Glutamatergic neuron (in vitro differentiated cells): Measurements from ENCODE around the gene ZNF181. TPM values are rescaled to one million over a fixed set of nuclear protein-coding genes. Genes with fewer than 3 reads are reported as not detected.

Experiments used
- DNase-seq: peaks from one replicate; pipeline ENCODE4 v3.0.0; 2022
- H3K27ac Mint-ChIP-seq: one replicate; pipeline ENCODE4 v1.8.0; 2020; ENCODE audit warnings: mild to moderate bottlenecking, mixed read lengths, inconsistent platforms; ENCODE audit not compliant: unreplicated experiment
- H3K27me3 Mint-ChIP-seq: one replicate; pipeline ENCODE4 v1.8.0; 2020; ENCODE audit warnings: mild to moderate bottlenecking, moderate library complexity, mixed read lengths, inconsistent platforms; ENCODE audit not compliant: unreplicated experiment
- H3K36me3 Mint-ChIP-seq: one replicate; pipeline ENCODE4 v1.8.0; 2020; ENCODE audit warnings: mild to moderate bottlenecking, mixed read lengths, inconsistent platforms; ENCODE audit not compliant: unreplicated experiment
- H3K4me1 Mint-ChIP-seq: one replicate; pipeline ENCODE4 v1.8.0; 2020; ENCODE audit warnings: mild to moderate bottlenecking, low read depth, mixed read lengths, inconsistent platforms; ENCODE audit not compliant: unreplicated experiment
- H3K4me3 Mint-ChIP-seq: one replicate; pipeline ENCODE4 v1.8.0; 2020; ENCODE audit warnings: mild to moderate bottlenecking, mixed read lengths, inconsistent platforms; ENCODE audit not compliant: unreplicated experiment
- H3K9me3 Mint-ChIP-seq: one replicate; pipeline ENCODE4 v1.8.0; 2020; ENCODE audit warnings: mild to moderate bottlenecking, moderate library complexity, mixed read lengths, inconsistent platforms; ENCODE audit not compliant: unreplicated experiment
- CTCF ChIP-seq: fragments of 200-600 bp; sonication (generic); IDR thresholded peaks from one replicate; pipeline ENCODE4 v1.5.0; 2021; ENCODE audit not compliant: partially characterized antibody, unreplicated experiment
- total RNA-seq: library from RNA; stranded (reverse); fragmentation: NEBNext Ultra II Directional; extraction: Animal tissue kit (Norgen Biotek cat#: 25700); gene quantifications from one replicate; pipeline ENCODE4 v1.2.1, GENCODE V29; 2021; ENCODE audit not compliant: unreplicated experiment

ZNF181 gene
- total RNA-seq, 1 donor from 2014 or later: 11.4 TPM

- Mint-ChIP-seq H3K4me3 (no peak overlapping the region), H3K27ac (no peak overlapping the region), H3K27me3 (no peaks in the 10 kb centered on the region), H3K4me1 (no peaks in the 10 kb centered on the region), H3K9me3 (peaks cover 5% of the 10 kb centered on the region), H3K36me3 (peaks cover 22% of the 10 kb centered on the region)
- no peak for DNase-seq
- no peak for TF ChIP-seq CTCF
Observed at GRCh38 chr19:34690372-34690771, 43.7 kb upstream of the ZNF181 start.

DNA sequence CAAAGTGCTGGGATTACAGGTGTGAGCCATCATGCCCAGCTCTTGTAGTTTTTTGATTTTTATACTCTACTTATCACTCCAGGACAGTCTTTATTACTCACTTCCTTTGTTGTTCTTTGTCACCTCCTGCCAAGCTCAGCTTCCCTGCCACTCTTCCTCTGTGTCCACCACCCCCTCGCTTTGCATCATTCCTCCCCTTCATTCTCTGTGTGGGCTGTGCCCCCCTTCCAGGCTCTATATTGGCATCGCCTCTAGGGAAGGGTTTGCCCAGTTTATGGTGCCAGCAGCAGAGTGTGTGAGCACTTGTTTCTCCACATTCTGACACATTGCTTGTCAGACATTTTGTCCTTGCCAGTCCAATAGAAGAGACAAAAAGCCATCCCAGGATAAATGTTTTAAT lies 41.5 kb upstream of the ZNF181 start:
- no peaks in the 10 kb centered on the region for H3K36me3 Mint-ChIP-seq
- peaks cover 5% of the 10 kb centered on the region for H3K9me3 Mint-ChIP-seq
- H3K4me3 Mint-ChIP-seq: no peak overlapping the region
- no peaks in the 10 kb centered on the region for H3K27me3 Mint-ChIP-seq
- no peak overlapping the region for H3K27ac Mint-ChIP-seq
- no peak for TF ChIP-seq CTCF
- no peaks in the 10 kb centered on the region for H3K4me1 Mint-ChIP-seq
- no peak for DNase-seq

- DNase-seq: no peak
- no peak for TF ChIP-seq CTCF
- H3K36me3 Mint-ChIP-seq: peaks cover 5% of the 10 kb centered on the region
- peaks cover 4% of the 10 kb centered on the region for H3K9me3 Mint-ChIP-seq
- H3K27me3 Mint-ChIP-seq: no peaks in the 10 kb centered on the region
- no peak overlapping the region for H3K27ac Mint-ChIP-seq
- H3K4me3 Mint-ChIP-seq: no peak overlapping the region
- no peaks in the 10 kb centered on the region for H3K4me1 Mint-ChIP-seq
Observed at GRCh38 chr19:34707661-34708060, 26.4 kb upstream of the ZNF181 start.

DNA sequence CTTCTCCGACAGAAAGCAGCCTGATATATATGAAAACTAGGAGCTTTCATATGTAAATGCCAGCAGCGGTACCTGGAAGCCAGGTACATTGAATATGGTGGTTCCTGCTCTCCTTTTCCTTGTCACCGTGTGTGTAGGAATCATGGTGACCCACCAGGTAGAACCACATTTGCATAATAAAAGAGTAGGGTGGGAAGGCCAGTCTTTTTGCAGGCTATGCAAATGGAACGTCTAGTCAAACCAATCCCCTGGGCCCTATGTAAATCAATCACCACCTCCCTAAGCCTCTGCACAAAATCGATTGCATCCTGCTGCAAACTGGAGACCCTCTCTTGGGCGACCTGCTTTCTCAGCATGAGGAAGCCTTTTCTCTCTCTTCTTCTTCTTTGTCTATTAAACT lies 22.2 kb upstream of the ZNF181 start:
- Mint-ChIP-seq H3K27ac (no peak overlapping the region), H3K27me3 (no peaks in the 10 kb centered on the region), H3K4me3 (no peak overlapping the region), H3K36me3 (peaks cover 6% of the 10 kb centered on the region), H3K4me1 (no peaks in the 10 kb centered on the region), H3K9me3 (peaks cover 15% of the 10 kb centered on the region)
- no peak for TF ChIP-seq CTCF
- no peak for DNase-seq

GRCh38 chr19:34712395-34713261 lies 21.4 kb upstream of the ZNF181 start:
- Mint-ChIP-seq H3K27ac (no peak overlapping the region), H3K27me3 (no peaks in the 10 kb centered on the region), H3K9me3 (peaks cover 15% of the 10 kb centered on the region), H3K36me3 (peaks cover 6% of the 10 kb centered on the region), H3K4me3 (no peak overlapping the region), H3K4me1 (no peaks in the 10 kb centered on the region)
- no peak for DNase-seq
- peak; percentile 92 for TF ChIP-seq CTCF
